ENCODE data around the gene MBNL1. TPM values are rescaled to one million over a fixed set of nuclear protein-coding genes. Genes with fewer than 3 reads are reported as not detected.

Gene MBNL1
- total RNA-seq, 6 experiments from 2014 or later, result 200 to 291 (median 244) TPM

DNA sequence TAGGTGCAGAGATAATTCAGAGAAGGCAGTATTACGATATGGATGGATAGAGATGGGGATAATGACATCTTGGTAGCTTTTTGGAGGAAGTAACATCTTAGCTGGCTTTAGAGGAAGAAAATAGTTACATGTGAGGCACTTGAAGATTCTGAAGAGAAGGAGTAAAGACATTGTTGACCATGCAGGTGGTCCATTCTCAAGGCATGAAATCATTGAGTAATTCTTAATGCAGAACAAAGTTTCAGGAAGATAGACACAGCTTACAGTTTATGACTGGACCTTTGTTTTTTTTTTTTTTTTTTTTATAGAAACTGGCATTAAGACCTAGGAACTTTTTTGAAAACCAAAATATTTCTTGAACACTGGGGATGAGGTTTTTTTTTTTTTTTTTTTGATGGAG lies 28.2 kb downstream of the MBNL1 start:
- H3K27ac Mint-ChIP-seq, result peak overlapping the region; percentile 58
- H3K4me3 Mint-ChIP-seq, result peak overlapping the region; percentile 20
- H3K36me3 Mint-ChIP-seq (ENCODE audit: low read depth), result peaks cover 55% of the 10 kb centered on the region
- no peak for DNase-seq
- no peaks in the 10 kb centered on the region for H3K9me3 Mint-ChIP-seq
- H3K4me1 Mint-ChIP-seq (ENCODE audit: low read depth), result peaks cover 78% of the 10 kb centered on the region
- peaks cover 3% of the 10 kb centered on the region for H3K27me3 Mint-ChIP-seq (ENCODE audit: insufficient read depth)
- TF ChIP-seq, protein P1, sequence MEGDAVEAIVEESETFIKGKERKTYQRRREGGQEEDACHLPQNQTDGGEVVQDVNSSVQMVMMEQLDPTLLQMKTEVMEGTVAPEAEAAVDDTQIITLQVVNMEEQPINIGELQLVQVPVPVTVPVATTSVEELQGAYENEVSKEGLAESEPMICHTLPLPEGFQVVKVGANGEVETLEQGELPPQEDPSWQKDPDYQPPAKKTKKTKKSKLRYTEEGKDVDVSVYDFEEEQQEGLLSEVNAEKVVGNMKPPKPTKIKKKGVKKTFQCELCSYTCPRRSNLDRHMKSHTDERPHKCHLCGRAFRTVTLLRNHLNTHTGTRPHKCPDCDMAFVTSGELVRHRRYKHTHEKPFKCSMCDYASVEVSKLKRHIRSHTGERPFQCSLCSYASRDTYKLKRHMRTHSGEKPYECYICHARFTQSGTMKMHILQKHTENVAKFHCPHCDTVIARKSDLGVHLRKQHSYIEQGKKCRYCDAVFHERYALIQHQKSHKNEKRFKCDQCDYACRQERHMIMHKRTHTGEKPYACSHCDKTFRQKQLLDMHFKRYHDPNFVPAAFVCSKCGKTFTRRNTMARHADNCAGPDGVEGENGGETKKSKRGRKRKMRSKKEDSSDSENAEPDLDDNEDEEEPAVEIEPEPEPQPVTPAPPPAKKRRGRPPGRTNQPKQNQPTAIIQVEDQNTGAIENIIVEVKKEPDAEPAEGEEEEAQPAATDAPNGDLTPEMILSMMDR (IDR thresholded peaks at IDR 0.05), result no peak

DNA sequence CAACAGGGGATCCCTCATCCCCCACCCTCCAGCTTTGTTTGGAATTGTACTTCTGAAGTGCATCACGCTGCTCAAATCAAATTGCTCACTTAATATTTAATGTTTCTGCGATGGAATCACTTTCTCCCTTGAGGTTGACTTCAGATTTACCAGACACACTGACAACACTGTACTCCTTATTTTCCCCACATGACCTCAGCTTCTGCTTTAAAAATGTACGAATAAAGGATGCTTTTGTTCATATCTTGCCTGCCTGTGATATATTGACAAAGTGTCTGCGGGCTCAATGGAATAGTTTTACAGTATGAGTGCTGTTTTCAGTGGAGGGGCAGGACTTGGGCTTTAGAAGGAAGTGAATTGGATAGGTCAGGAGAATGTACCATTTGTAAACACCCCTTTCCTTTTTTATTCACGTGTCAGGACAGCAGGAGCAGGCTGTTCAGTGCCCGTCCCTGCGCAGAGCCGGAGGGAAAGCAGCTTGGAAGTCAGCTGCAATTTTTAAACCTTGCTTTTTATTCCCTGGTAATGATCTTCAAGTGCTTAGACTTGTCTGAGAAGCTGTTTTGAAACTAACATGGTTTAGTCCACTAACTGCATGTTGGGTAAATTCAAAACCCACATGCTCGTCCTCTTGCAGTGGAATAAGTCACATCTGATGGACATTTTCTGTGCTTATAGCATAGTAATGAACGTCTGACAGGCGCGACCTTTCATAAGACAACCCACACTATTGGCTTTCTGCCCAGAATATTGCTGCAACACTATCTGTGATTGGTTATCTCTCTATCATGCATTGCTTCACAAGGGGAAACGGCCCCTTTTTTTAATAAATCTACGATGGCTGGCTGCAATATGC lies 29.9 kb downstream of the MBNL1 start:
- Mint-ChIP-seq H3K4me3 (peak overlapping the region; percentile 84), H3K4me1 (ENCODE audit: low read depth) (peaks cover 79% of the 10 kb centered on the region), H3K27me3 (ENCODE audit: insufficient read depth) (peaks cover 3% of the 10 kb centered on the region), H3K36me3 (ENCODE audit: low read depth) (peaks cover 55% of the 10 kb centered on the region), H3K27ac (peak overlapping the region; percentile 95), H3K9me3 (no peaks in the 10 kb centered on the region)
- TF ChIP-seq, protein P1 (IDR thresholded peaks at IDR 0.05), result no peak
- peak; percentile 95 for DNase-seq

DNA sequence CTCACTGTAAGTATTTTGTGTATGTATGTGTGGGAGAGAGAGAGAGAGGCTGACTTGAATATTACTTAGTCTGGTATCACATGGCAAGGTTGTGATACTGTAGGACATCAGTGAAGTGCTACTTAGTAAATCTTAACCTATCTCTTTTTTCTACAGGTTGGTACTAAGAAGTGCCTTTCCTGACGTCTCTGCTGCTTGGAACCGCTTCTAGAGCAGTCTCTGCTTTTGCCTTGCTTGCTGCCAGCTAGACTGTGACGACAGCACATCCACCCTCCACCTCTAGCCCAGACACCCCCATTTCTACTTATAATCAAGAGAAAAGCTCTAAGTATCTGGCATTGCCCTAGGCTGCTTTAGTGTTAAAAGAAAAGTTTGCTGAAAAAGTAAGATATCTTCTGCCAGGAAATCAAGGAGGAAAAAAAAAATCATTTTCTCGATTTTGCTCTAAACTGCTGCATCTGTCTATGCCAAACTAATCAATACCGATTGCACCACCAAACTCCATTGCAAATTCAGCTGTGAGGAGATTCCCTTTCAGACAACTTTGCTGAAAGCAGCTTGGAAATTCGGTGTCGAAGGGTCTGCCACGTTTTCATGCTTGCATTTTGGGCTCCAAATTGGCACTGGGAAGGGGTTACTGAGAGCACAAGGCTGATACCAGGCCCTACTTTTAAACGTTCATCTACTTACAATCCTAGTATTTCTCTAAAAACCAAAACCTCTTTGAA lies 30.7 kb downstream of the MBNL1 start:
- TF ChIP-seq, protein P1 (IDR thresholded peaks at IDR 0.05), result no peak
- H3K4me1 Mint-ChIP-seq (ENCODE audit: low read depth), result peaks cover 87% of the 10 kb centered on the region
- peaks cover 3% of the 10 kb centered on the region for H3K27me3 Mint-ChIP-seq (ENCODE audit: insufficient read depth)
- no peak for DNase-seq
- peaks cover 55% of the 10 kb centered on the region for H3K36me3 Mint-ChIP-seq (ENCODE audit: low read depth)
- H3K4me3 Mint-ChIP-seq, result peak overlapping the region; percentile 84
- peak overlapping the region; percentile 95 for H3K27ac Mint-ChIP-seq
- no peaks in the 10 kb centered on the region for H3K9me3 Mint-ChIP-seq

DNA sequence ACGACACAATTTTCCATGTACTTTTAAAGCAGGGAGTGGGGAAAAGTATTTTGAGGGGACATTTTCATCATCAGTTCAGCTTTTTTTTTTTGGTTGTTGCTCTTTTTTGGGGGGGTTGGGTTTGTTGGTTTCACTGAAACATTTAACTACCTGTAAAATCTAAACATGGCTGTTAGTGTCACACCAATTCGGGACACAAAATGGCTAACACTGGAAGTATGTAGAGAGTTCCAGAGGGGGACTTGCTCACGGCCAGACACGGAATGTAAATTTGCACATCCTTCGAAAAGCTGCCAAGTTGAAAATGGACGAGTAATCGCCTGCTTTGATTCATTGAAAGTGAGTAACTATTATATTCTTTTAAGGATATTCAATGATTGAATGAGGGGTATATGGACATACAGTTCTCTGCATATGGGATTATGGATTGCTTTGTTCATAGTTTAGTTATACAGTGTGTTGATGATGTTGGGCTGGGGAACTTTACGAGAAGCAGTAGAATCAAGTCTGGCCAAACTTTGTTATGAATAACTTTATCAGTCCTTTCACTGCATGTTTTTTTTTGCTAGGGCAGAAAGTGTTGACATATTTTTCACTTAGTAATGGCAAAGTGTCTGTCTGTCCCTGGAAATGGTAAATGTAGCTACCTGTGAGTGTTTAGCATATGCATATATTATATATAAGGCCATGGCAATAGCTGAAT lies 31.5 kb downstream of the MBNL1 start:
- TF ChIP-seq, protein P1 (IDR thresholded peaks at IDR 0.05), result no peak
- Mint-ChIP-seq H3K4me3 (peak overlapping the region; percentile 84), H3K27me3 (ENCODE audit: insufficient read depth) (peaks cover 3% of the 10 kb centered on the region), H3K9me3 (no peaks in the 10 kb centered on the region), H3K27ac (peak overlapping the region; percentile 95), H3K4me1 (ENCODE audit: low read depth) (peaks cover 93% of the 10 kb centered on the region), H3K36me3 (ENCODE audit: low read depth) (peaks cover 54% of the 10 kb centered on the region)
- DNase-seq, result no peak

DNA sequence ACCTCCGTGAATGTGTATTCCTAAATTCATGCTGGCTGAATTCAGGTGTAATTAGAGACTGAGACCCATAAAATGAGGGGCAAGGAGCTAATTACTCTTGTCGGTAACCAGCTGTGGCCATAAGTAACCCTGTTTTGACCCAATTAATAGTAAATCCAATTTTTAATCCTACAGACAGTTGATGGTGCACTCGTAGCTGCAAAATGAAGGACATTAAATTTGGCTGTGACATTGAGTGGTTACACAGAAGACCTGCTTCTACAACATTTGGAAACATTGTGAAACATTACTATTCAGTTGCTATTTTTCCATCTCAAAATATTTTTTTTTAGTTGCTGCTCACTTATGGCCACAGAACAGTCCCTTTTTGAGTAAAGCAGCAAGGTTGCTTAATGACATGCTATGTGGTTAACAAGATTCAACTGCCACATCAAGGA lies 33.0 kb downstream of the MBNL1 start:
- no peak for DNase-seq
- TF ChIP-seq, protein P1 (IDR thresholded peaks at IDR 0.05), result no peak
- Mint-ChIP-seq H3K36me3 (ENCODE audit: low read depth) (peaks cover 47% of the 10 kb centered on the region), H3K27me3 (ENCODE audit: insufficient read depth) (peaks cover 3% of the 10 kb centered on the region), H3K9me3 (no peaks in the 10 kb centered on the region), H3K4me3 (peak overlapping the region; percentile 84), H3K4me1 (ENCODE audit: low read depth) (peaks cover 93% of the 10 kb centered on the region), H3K27ac (peak overlapping the region; percentile 95)
